Sigmoid colon (tissue), 7 donors: ENCODE data around the gene CDC42BPB. TPM values are rescaled to one million over a fixed set of nuclear protein-coding genes. Genes with fewer than 3 reads are reported as not detected.

Experiments used
- DNase-seq: peaks from one replicate; pipeline ENCODE4 v3.0.0-alpha.2; 2019
- H3K27ac ChIP-seq, 4 donors: fragments of 200-600 bp; sonication (generic); one replicate each; pipeline ENCODE4 v1.5.1; 2016 to 2019; ENCODE audit warnings: mild to moderate bottlenecking in 1 of 4
- H3K27me3 ChIP-seq, 3 donors: fragments of 200-600 bp; sonication (generic); one replicate each; pipeline ENCODE4 v1.5.1; 2019; ENCODE audit warnings: mild to moderate bottlenecking in 1 of 3
- H3K36me3 ChIP-seq, 4 donors: fragments of 200-600 bp; sonication (generic); one replicate each; pipeline ENCODE4 v1.5.1; 2016 to 2019
- H3K4me1 ChIP-seq, 4 donors: fragments of 200-600 bp; sonication (generic); one replicate each; pipeline ENCODE4 v1.5.1; 2017 to 2019
- H3K4me3 ChIP-seq, 4 donors: fragments of 200-600 bp; sonication (generic); one replicate each; pipeline ENCODE4 v1.5.1; 2017 to 2019; ENCODE audit warnings: mild to moderate bottlenecking in 2 of 4, moderate library complexity in 1 of 4
- H3K9me3 ChIP-seq, 4 donors: fragments of 200-600 bp in 3 of 4; sonication (generic) in 3 of 4; one replicate each; pipeline versions ENCODE4 v1.5.1 to v1.6.1; 2013 to 2019
- CTCF ChIP-seq, 4 experiments: fragments of 450-650 bp in 3 of 4; fragments of 200-600 bp in 1 of 4; IDR thresholded peaks; one replicate each; pipeline ENCODE4 v1.5.1; 2016 to 2019; ENCODE audit warnings: antibody characterized with exemption in 4 of 4, mild to moderate bottlenecking in 3 of 4, moderate library complexity in 2 of 4
- EP300 ChIP-seq, 4 donors: sonication (generic); formaldehyde crosslinking; IDR thresholded peaks; one replicate each; pipeline ENCODE4 v1.6.1; 2017; ENCODE audit warnings: antibody characterized with exemption in 4 of 4
- POLR2A ChIP-seq, 2 donors: fragments of 450-650 bp; IDR thresholded peaks; one replicate each; pipeline ENCODE4 v1.6.1; 2016; ENCODE audit warnings: antibody characterized with exemption in 2 of 2, mild to moderate bottlenecking in 2 of 2, moderate library complexity in 2 of 2
- POLR2AphosphoS5 ChIP-seq, 4 donors: sonication (generic); formaldehyde crosslinking; IDR thresholded peaks; one replicate each; pipeline ENCODE4 v1.6.1; 2017; ENCODE audit warnings: antibody characterized with exemption in 4 of 4
- WGBS, 2 donors: extraction: QIAGEN DNeasy Blood & Tissue Kit; methylation state at CpG; one replicate each; pipeline ENCODE4 v1.1.7; 2013; 5-methylcytosine and 5-hydroxymethylcytosine counted together
- intact Hi-C: fragments of 100-400 bp; cut with DNase I; formaldehyde crosslinking; loops from one replicate; pipeline ENCODE4 v1.15.1; 2023
- polyA plus RNA-seq, 3 donors: library from polyadenylated mRNA; stranded (reverse); fragments of 200-250 nt; gene quantifications; one replicate each; pipeline ENCODE4 v1.2.3, GENCODE V29; 2013
- total RNA-seq, 4 donors: library from RNA; depleted of rRNA; stranded (reverse); fragments of >200 nt; gene quantifications; one replicate each; pipeline ENCODE4 v1.1.0, GENCODE V29; 2016
- donor health status: healthy with polysubstance abuse.
- donor health status: Bipolar disorder and iron deficiency.
- donor health status: healthy.

CDC42BPB gene
- total and polyA plus RNA-seq, 7 donors: 18.0 to 82.3 (median 58.5) TPM

GRCh38 chr14:103058164-103059055 is 1.1 kb upstream of the CDC42BPB start:
- Histone ChIP-seq H3K36me3 (no peaks in the 10 kb centered on the region), H3K4me1 (peaks cover 0 to 41% (median 35%) of the 10 kb centered on the region in 4 donors), H3K9me3 (no peaks in the 10 kb centered on the region), H3K27ac (peak overlapping the region; percentile 82 to 89 (median 84)), H3K27me3 (no peaks in the 10 kb centered on the region), H3K4me3 (peak overlapping the region; percentile 70 to 98 (median 82))
- peak; percentile 74 for DNase-seq
- intact Hi-C loops: no loop called here
- TF ChIP-seq EP300 (IDR thresholded peaks at IDR 0.05) (no peak), POLR2AphosphoS5 (IDR thresholded peaks at IDR 0.05) (no peak), POLR2A (IDR thresholded peaks at IDR 0.05) (no peak), CTCF (IDR thresholded peaks at IDR 0.05) (no peak)
- 52 to 61% methylated on average over 39 of the region's 39 CpGs for WGBS, 2 donors

GRCh38 chr14:103057028-103057371 is 349 bp downstream of the CDC42BPB start:
- H3K4me3 ChIP-seq: peak overlapping the region; percentile 76 to 98 (median 93)
- peak overlapping the region; percentile 86 to 97 (median 92) for H3K27ac ChIP-seq
- H3K27me3 ChIP-seq: no peaks in the 10 kb centered on the region
- intact Hi-C loops: no loop called here
- WGBS, 2 donors: 1% methylated on average over 53 of the region's 53 CpGs
- H3K4me1 ChIP-seq: peaks cover 0 to 48% (median 38%) of the 10 kb centered on the region in 4 donors
- no peaks in the 10 kb centered on the region for H3K36me3 ChIP-seq
- no peak for TF ChIP-seq POLR2A (IDR thresholded peaks at IDR 0.05)
- peak; percentile 80 for DNase-seq
- H3K9me3 ChIP-seq: no peaks in the 10 kb centered on the region

- WGBS, 2 donors: 1 to 4% methylated on average over 50 of the region's 50 CpGs
- TF ChIP-seq POLR2AphosphoS5 (IDR thresholded peaks at IDR 0.05) (no peak), POLR2A (IDR thresholded peaks at IDR 0.05) (no peak), EP300 (IDR thresholded peaks at IDR 0.05) (no peak), CTCF (IDR thresholded peaks at IDR 0.05) (no peak)
- H3K4me1 ChIP-seq: peaks cover 0 to 48% (median 38%) of the 10 kb centered on the region in 4 donors
- no peaks in the 10 kb centered on the region for H3K9me3 ChIP-seq
- DNase-seq: peak; percentile 83
- no peaks in the 10 kb centered on the region for H3K36me3 ChIP-seq
- peak overlapping the region; percentile 86 to 97 (median 92) for H3K27ac ChIP-seq
- intact Hi-C loops: no loop called here
- H3K4me3 ChIP-seq: peak overlapping the region; percentile 76 to 98 (median 93)
- no peaks in the 10 kb centered on the region for H3K27me3 ChIP-seq
These were observed 874 bp downstream of the CDC42BPB start for GRCh38 chr14:103056322-103057027.

GRCh38 chr14:103055695-103056094 is 1.7 kb downstream of the CDC42BPB start:
- Histone ChIP-seq H3K4me1 (peaks cover 0 to 49% (median 38%) of the 10 kb centered on the region in 4 donors), H3K36me3 (no peaks in the 10 kb centered on the region), H3K4me3 (peak overlapping the region; percentile 76 to 98 (median 93)), H3K9me3 (no peaks in the 10 kb centered on the region), H3K27ac (peak overlapping the region; percentile 86 to 97 (median 92)), H3K27me3 (no peaks in the 10 kb centered on the region)
- no peak for DNase-seq
- TF ChIP-seq POLR2AphosphoS5 (IDR thresholded peaks at IDR 0.05): no peak
- TF ChIP-seq CTCF (IDR thresholded peaks at IDR 0.05): no peak
- no peak for TF ChIP-seq POLR2A (IDR thresholded peaks at IDR 0.05)
- no peak for TF ChIP-seq EP300 (IDR thresholded peaks at IDR 0.05)
- WGBS, 2 donors: 69 to 79% methylated on average over 8 of the region's 8 CpGs
- intact Hi-C loops: no loop called here

GRCh38 chr14:103052407-103052806 is 4.9 kb downstream of the CDC42BPB start:
- WGBS, 2 donors: 69 to 76% methylated on average over 10 of the region's 10 CpGs
- no peak for DNase-seq
- Histone ChIP-seq H3K4me1 (peaks cover 0 to 50% (median 22%) of the 10 kb centered on the region in 4 donors), H3K27ac (no peak overlapping the region), H3K9me3 (no peaks in the 10 kb centered on the region), H3K4me3 (no peak overlapping the region), H3K36me3 (no peaks in the 10 kb centered on the region), H3K27me3 (no peaks in the 10 kb centered on the region)
- intact Hi-C loops: no loop called here
- TF ChIP-seq CTCF (IDR thresholded peaks at IDR 0.05) (no peak), POLR2A (IDR thresholded peaks at IDR 0.05) (no peak), POLR2AphosphoS5 (IDR thresholded peaks at IDR 0.05) (no peak), EP300 (IDR thresholded peaks at IDR 0.05) (no peak)
